NCI-H2196 treated with DMSO at 0.1 percent for 48 hours (cell line): ENCODE results near the gene AR.

ENCODE experiments used
- DNase-seq: peaks from one replicate; lab custom pipeline; 2025; ENCODE audit not compliant: unreplicated experiment; lab: John Stamatoyannopoulos, UW

The AR gene, protein sequence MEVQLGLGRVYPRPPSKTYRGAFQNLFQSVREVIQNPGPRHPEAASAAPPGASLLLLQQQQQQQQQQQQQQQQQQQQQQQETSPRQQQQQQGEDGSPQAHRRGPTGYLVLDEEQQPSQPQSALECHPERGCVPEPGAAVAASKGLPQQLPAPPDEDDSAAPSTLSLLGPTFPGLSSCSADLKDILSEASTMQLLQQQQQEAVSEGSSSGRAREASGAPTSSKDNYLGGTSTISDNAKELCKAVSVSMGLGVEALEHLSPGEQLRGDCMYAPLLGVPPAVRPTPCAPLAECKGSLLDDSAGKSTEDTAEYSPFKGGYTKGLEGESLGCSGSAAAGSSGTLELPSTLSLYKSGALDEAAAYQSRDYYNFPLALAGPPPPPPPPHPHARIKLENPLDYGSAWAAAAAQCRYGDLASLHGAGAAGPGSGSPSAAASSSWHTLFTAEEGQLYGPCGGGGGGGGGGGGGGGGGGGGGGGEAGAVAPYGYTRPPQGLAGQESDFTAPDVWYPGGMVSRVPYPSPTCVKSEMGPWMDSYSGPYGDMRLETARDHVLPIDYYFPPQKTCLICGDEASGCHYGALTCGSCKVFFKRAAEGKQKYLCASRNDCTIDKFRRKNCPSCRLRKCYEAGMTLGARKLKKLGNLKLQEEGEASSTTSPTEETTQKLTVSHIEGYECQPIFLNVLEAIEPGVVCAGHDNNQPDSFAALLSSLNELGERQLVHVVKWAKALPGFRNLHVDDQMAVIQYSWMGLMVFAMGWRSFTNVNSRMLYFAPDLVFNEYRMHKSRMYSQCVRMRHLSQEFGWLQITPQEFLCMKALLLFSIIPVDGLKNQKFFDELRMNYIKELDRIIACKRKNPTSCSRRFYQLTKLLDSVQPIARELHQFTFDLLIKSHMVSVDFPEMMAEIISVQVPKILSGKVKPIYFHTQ

DNA sequence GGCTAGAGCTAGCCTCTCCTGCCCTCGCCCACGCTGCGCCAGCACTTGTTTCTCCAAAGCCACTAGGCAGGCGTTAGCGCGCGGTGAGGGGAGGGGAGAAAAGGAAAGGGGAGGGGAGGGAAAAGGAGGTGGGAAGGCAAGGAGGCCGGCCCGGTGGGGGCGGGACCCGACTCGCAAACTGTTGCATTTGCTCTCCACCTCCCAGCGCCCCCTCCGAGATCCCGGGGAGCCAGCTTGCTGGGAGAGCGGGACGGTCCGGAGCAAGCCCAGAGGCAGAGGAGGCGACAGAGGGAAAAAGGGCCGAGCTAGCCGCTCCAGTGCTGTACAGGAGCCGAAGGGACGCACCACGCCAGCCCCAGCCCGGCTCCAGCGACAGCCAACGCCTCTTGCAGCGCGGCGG, at the start of gene AR:
Gene AR (plus strand): TSS at position 204 of the 400 bp plus-strand sequence. CDS start 1,126 bp downstream, outside the sequence.
- no peak for DNase-seq

DNA sequence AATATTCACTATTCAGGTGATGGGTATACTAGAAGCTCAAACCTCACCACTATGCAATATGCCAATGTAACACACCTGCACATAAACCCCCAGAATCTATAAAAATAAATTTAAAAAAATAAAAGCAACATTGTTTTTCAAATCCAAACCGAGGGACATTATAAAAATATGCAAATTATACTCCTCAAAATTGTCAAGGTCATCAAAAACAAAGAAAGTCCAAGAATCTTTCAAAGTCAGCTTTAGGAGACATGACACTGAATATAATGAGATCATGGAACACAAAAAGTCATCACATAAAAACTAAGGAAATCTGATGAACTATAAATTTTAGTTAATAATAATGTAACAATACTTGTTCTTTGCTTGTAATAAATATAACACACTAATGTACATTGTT, 43.2 kb upstream of the AR start:
- no peak for DNase-seq

DNA sequence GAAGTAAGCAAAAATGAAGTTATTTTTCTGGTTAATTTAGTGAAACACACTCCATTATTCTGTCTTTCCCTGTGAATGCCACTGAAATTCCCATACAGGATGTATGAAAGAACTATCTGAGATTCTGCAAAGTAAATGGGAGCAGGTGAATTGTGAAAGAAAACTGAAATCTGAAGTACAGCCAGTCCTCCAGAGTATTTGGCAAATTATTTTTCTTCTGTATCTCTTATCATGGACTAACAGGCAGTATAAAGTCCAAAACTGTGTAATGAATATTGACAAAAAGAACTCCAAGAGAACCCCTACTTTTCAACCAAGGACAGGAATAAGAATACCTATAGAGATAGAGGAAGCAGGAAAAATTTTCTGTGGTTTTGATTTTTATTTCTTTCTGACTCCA, 40.8 kb upstream of the AR start:
- DNase-seq, result no peak

DNA sequence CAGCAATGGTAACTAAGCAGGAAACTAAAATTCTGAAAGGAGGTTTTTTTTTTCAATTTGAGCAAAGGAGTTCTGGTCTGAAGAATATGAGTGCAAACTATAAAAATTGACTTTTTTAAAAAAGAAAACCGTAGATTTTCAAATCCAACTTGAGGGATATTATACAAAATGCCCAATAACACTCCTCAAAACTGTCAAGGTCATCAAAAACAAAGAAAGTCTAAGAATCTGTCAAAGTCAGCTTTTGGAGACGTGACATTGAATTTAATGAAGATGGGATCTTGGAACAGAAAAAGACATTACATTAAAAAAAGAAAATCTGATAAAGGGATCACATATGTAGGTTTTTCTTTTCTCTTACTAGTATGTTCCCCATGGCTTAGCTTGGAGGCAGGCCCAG, 40.4 kb upstream of the AR start:
- DNase-seq, result no peak

DNA sequence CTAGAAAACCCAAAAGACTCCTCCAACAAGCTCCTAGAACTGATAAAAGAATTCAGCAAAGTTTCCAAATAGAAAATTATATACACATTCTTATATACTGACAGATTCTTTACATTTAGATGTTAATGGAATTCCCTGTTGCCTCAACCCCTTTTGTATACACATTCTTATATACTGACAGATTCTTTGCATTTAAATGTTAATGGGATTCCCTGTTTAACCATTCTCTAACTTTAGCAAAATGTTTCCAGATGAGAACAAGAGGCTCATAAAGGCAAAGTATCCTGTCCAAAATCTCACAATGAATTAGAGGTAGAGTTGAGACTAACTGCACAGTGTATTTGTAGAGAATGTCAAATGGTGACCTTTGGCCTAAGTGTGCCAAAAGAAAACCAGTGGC, 23.1 kb upstream of the AR start:
- DNase-seq, result no peak

DNA sequence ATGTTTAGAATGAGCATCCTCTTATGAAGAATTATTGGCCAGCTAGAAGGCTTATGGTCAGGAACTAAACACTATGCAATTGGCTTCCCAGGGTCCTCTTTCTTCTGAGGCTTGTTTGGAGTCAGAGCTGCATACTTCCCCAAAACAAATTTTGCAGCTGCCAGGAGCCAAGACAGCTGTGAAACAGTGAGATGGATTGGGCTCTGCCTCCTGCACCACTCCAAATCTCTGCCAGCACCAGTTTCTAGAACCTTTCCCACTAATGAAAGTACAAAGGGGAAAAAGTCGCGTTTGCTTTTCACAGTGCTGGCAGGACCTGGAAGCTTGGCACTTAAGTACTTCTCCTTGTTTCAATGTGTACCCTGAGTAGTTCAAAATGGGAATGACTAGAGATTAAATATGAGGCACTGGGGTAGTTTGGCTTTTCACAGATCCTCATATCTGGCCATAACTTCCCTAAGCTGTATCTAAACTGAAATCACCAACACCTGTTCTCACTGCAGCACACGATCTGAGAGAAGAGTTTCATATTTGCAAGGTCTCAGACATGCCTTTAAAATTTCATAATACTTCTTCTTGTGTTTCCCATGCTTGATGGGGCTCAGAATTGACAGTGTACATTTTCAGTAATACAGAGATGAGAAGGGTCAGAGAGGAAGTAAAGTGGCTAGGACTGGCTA, 20.7 kb upstream of the AR start:
- no peak for DNase-seq

DNA sequence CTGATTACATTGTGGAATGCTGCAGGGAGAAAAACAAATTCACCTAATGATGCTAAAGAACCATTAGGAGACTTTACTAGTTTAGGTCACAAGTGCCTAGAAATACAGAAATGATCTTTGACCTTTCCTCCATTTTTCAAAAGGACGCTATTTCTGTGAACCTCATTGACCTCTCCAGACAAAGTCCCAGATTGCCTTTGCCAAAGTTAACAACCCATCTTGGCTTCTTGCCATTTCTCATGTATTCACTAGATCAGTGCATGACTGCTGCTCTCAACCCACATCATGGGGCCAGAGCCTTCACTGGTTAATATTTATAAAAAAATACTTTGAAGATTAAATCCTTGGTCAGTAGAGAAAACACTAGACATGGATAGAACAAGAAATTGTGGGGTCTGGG, 19.9 kb upstream of the AR start:
- no peak for DNase-seq

DNA sequence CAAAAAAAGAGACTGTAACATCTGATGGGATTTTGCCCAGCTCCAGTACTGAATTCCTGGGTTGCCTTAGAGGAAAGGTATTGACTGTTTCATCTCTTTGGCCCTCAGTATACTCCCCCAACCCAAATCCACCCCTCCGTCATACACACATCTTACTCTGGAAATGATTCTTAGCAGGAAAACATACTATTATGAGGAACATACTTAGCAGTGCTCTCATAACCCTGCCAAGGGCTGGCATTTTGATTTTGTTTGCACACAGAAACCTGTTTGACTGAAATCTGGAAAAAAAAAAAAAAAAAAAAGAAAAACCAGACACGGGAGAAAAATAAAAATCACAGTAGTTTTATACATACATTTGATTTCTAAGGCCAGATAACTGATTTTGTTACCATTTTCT, 19.4 kb upstream of the AR start:
- DNase-seq, result no peak

DNA sequence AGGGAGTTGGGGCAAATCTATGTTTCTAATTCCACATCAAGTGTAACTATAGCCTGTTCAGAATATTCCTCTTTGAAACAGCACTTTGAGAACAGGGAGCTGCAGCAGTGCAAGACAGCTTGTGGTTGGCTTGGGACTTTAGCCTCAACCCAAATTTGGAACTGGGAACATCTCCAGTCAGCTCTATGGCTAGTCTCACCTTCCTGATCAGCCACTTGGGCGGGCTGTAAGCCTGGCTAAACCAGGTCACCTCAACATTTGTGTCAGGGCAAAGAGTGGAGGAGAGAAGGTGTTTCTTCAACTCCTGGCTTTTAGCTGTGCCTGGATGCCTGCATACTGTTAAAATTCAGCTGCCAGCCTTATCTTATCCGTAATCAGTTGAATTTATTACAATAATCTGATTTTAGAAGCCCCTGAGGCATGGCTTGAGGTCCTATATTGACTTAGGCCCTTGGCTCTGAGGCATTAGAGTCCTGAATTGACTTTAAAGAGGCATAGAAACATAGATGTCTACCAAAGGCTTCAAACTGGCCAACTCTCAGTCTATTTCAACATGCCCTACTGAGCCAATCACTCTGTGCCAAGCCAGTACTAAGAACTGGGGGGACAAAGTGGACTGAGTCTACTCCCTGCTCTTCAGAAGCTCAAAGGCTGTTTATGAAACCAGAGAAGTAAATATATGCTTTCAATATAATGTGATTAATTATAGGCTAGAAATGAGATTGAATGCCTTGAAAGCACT, 18.7 kb upstream of the AR start:
- no peak for DNase-seq

DNA sequence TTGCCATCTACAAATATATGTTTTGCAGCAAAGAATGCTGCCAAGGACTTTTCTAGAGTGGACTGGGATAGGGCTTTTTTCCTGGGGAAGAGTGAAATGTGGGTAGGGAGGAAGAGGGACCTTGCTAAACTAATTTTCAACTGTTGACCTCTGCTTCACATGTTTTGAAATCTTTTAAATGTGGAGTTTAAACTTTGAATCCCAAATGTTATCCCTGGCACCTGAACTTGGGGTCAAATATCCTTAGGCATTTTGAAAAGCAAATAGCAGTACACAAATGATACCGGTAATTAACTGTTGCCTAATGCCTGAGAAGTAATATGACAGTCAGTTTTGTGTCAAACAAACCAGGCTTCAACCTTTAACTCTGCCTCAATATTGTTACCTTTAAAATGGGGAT, 7.3 kb upstream of the AR start:
- no peak for DNase-seq

DNA sequence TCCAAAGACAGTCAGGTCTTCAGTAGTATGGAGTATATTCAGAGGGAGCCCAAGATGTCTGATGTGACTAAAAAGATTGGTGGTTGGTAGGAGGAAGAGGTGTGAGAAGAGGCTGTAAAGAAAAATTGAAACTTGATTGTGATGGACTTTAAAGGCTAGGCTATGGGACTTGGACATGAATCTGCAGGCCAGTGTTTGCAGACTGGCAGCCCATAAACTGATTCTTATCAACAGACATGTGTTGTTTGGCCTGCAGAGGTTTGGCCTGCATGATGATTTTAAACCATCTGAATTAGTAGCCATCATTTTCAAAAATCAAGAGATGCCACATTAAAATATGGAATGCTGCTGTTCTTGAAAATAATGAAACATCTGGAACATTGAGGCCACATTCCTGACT, 5.4 kb upstream of the AR start:
- DNase-seq, result no peak

DNA sequence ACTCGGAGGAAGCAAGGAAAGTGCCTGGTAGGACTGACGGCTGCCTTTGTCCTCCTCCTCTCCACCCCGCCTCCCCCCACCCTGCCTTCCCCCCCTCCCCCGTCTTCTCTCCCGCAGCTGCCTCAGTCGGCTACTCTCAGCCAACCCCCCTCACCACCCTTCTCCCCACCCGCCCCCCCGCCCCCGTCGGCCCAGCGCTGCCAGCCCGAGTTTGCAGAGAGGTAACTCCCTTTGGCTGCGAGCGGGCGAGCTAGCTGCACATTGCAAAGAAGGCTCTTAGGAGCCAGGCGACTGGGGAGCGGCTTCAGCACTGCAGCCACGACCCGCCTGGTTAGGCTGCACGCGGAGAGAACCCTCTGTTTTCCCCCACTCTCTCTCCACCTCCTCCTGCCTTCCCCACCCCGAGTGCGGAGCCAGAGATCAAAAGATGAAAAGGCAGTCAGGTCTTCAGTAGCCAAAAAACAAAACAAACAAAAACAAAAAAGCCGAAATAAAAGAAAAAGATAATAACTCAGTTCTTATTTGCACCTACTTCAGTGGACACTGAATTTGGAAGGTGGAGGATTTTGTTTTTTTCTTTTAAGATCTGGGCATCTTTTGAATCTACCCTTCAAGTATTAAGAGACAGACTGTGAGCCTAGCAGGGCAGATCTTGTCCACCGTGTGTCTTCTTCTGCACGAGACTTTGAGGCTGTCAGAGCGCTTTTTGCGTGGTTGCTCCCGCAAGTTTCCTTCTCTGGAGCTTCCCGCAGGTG, 637 bp downstream of the AR start:
- DNase-seq, result no peak

DNA sequence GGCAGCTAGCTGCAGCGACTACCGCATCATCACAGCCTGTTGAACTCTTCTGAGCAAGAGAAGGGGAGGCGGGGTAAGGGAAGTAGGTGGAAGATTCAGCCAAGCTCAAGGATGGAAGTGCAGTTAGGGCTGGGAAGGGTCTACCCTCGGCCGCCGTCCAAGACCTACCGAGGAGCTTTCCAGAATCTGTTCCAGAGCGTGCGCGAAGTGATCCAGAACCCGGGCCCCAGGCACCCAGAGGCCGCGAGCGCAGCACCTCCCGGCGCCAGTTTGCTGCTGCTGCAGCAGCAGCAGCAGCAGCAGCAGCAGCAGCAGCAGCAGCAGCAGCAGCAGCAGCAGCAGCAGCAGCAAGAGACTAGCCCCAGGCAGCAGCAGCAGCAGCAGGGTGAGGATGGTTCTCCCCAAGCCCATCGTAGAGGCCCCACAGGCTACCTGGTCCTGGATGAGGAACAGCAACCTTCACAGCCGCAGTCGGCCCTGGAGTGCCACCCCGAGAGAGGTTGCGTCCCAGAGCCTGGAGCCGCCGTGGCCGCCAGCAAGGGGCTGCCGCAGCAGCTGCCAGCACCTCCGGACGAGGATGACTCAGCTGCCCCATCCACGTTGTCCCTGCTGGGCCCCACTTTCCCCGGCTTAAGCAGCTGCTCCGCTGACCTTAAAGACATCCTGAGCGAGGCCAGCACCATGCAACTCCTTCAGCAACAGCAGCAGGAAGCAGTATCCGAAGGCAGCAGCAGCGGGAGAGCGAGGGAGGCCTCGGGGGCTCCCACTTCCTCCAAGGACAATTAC, 1.4 kb downstream of the AR start:
- no peak for DNase-seq

DNA sequence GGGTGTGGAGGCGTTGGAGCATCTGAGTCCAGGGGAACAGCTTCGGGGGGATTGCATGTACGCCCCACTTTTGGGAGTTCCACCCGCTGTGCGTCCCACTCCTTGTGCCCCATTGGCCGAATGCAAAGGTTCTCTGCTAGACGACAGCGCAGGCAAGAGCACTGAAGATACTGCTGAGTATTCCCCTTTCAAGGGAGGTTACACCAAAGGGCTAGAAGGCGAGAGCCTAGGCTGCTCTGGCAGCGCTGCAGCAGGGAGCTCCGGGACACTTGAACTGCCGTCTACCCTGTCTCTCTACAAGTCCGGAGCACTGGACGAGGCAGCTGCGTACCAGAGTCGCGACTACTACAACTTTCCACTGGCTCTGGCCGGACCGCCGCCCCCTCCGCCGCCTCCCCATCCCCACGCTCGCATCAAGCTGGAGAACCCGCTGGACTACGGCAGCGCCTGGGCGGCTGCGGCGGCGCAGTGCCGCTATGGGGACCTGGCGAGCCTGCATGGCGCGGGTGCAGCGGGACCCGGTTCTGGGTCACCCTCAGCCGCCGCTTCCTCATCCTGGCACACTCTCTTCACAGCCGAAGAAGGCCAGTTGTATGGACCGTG, 2.2 kb downstream of the AR start:
- DNase-seq, result no peak

DNA sequence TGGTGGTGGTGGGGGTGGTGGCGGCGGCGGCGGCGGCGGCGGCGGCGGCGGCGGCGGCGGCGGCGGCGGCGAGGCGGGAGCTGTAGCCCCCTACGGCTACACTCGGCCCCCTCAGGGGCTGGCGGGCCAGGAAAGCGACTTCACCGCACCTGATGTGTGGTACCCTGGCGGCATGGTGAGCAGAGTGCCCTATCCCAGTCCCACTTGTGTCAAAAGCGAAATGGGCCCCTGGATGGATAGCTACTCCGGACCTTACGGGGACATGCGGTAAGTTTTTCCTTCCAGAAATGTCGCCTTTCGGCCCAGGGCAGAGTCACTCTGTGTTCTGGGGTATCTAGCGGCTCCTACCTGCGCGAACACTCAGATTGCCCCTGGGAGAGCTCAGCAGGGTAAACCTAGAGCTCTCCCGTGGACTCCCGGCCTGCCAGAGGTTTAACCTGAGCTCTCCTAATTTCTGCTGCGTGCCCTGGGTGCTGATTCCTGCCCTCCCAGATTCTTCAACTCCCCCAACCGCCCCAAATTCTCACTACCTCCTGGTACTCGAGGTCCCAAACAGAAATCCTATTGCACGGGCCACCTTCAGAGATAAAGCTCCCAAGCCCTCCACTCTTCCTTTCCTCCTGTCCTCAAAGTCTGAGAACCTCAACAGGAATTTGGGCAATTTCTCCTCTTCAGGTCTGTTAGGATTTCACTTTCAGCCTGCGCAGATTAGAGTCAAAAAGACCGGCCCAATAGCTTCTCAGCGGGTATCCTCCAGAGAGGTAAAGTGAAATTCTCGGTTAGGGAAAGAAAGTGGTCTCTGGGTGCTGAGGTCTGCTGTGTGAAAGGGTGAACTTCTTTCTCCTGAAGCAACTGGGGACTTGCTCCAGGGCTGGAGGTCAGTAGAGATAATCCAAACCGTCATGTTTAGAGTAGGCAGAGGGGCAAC, 2.9 kb downstream of the AR start:
- DNase-seq, result no peak

DNA sequence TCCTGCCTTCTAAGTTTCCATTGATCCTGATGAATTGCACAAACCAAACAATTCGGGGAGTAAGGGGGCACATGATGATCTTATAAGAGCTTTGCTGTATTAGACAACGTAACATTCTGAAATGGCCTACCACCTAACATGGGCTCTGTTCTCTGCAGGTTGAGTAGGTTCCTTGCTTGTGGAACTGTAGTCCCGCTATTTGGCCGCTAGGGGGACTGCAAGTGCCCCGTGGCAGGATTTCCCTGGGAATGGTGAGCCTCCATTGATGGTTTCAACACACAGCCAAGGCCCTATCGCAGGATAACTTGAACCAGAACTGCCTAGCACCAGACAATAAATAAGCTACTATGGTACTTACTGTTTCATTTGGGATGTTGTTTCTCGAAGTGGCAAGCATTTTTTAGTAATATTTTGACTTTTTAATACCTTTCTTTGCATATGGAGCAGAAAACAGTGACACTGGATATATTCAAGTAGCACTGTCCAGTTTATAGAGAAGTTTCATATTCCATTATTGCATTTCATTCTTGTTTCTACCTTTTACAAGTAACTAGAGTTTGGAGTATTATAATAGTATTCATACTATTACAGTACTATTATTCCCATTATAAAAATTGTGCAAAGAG, 11.9 kb downstream of the AR start:
- peak; percentile 0 for DNase-seq

DNA sequence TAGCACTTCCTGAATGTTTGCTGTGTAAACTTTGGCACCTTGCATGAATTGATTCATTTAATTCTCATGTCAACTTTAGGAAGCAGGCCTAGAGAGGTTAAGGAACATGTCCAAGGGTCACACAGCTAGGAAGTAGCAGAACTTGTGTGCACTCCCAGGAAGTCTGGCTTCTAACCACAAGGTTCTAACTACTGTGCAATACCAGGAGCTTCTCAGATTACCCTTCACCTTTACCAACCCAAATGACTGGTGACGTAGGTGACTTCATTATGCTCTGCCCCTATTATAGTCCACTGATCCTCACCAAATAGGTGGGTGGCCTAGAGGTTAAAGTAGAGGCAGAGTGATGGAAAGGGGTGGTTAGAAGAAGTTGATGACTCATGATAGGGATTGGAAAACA, 14.4 kb downstream of the AR start:
- DNase-seq, result no peak
